HG03571 (cell line): Measurements from ENCODE around the gene CERS6.
"Not testable (repeated sequence)": the region's sequence is repeated elsewhere in the genome, so short reads cannot be mapped to it uniquely, and the experiment has no call there.

Experiments
- ATAC-seq: cut with Tn5 transposase; IDR thresholded peaks from one replicate; pipeline ENCODE4 v1.9.1; 2021; ENCODE audit not compliant: unreplicated experiment

CERS6 gene

DNA sequence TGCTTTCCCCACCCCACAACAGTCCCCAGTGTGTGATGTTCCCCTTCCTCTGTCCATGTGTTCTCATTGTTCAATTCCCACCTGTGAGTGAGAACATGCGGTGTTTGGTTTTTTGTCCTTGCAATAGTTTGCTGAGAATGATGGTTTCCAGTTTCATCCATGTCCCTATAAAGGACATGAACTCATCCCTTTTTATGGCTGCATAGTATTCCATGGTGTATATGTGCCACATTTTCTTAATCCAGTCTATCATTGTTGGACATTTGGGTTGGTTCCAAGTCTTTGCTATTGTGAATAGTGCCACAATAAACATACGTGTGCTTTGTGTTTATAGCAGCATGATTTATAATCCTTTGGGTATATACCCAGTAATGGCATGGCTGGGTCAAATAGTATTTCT lies 335.1 kb downstream of the CERS6 start:
- ATAC-seq: not testable (repeated sequence)

GRCh38 chr2:168793596-168793995 lies 337.5 kb downstream of the CERS6 start:
- no peak for ATAC-seq

- ATAC-seq: no peak
Observed at GRCh38 chr2:168794968-168795367, 338.9 kb downstream of the CERS6 start.

GRCh38 chr2:168796090-168796577 lies 340.1 kb downstream of the CERS6 start:
- ATAC-seq: no peak

DNA sequence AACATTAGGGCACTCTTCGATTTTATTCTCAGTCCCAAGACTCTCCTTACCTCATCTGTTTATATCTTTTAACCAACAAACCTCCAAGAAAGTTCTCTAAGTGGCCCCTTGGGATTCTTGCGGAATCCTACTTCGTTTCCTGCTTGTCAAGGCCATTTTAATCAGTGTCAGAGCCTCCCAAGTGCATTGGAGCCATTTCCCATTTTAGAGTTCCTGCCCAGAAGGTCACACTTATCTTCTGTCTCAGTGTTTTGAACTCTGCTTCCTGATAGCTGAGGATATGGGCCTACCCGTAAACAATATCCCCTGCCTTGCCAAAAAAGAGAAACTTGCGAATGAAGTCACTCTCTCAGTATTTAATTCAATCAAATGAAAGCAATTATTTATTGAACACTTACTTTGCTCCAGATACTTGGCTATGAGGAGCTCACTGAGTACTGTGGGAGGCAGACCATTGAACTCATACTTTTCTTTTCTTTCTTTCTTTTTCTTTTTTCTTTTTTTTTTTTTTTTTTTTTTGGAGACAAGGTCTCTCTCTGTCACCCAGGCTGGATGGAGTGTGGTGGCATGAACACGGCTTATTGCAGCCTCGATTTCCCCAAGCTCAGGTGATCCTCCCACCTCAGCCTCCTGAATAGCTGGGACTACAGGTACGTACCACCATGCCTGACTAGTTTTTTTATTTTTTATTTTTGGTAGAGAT lies 340.7 kb downstream of the CERS6 start:
- ATAC-seq: no peak

DNA sequence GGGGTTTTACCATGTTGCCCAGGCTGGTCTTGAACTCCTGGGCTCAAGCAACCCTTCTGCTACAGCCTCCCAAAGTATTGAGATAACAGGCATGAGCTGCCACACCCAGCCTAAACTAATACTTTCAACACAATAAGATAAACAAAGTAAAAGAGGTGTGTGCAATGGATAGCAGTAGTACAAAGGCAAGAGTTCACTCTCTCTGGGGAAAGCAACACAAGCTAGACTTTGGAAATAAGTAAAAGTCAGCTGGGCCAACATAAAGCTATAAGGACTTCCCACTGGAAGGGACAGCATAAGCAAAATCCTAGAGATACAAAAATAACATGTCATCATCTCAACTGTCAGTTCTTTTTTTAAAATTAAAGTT lies 341.2 kb downstream of the CERS6 start:
- no peak for ATAC-seq

- no peak for ATAC-seq
Observed at GRCh38 chr2:168798076-168798887, 342.2 kb downstream of the CERS6 start.

DNA sequence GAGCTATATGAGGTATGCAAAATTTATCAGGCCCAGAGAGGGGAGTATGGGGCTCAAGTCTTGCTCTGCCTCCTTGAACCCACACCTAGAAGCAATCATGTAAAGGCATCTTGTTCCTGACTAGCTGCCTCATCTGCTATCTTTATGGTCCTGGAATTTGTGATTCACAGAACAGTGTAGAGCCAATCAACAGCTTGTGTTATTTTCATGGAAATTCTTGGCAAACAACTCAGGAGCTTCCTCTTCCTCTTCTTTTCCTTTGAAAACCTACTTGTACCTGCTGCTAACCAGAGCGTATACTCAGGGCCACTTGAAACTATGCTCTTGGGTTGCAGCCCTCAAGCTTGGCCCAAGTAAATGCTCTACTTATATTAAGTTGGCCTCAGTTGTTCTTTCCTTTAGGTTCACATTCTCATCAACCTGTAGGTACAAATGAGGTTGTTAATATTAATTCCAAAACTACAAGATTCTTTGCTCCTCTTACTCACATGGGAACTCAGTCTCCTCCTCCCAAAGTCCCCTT lies 342.9 kb downstream of the CERS6 start:
- ATAC-seq: no peak

GRCh38 chr2:168801471-168801870 lies 345.4 kb downstream of the CERS6 start:
- no peak for ATAC-seq

- ATAC-seq: no peak
Observed at GRCh38 chr2:168801961-168802858, 346.1 kb downstream of the CERS6 start, which contains the start of gene NOSTRIN. TSS of gene NOSTRIN (plus strand) at chr2:168802637. CDS start at chr2:168802647, 10 bp downstream.

- ATAC-seq: no peak
Observed at GRCh38 chr2:168802859-168803725, 347.0 kb downstream of the CERS6 start.

GRCh38 chr2:168804214-168804613 lies 348.1 kb downstream of the CERS6 start:
- no peak for ATAC-seq

- ATAC-seq: no peak
Observed at GRCh38 chr2:168805615-168806014, 349.5 kb downstream of the CERS6 start.

GRCh38 chr2:168809537-168809936 lies 353.5 kb downstream of the CERS6 start:
- no peak for ATAC-seq

- ATAC-seq: no peak
Observed at GRCh38 chr2:168810235-168810634, 354.2 kb downstream of the CERS6 start.

DNA sequence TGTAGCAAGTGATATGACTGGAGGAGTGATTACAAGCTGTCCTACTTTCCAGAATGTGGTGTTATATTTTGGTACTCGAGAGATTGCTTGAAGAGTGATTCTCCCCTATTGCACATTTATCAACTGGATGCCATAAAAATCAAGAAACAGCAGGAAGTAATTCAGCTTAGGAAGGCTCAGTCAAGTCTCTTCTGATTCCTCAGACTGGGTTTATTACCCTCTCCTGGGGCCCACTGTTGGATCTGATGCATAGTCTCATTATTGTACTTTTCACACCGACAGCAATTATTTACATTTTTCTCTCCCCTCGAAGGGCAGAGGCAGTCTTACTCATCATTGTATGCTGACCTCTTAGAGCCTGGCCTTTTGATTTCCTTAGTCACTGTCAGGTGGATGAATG lies 355.6 kb downstream of the CERS6 start:
- ATAC-seq: no peak

DNA sequence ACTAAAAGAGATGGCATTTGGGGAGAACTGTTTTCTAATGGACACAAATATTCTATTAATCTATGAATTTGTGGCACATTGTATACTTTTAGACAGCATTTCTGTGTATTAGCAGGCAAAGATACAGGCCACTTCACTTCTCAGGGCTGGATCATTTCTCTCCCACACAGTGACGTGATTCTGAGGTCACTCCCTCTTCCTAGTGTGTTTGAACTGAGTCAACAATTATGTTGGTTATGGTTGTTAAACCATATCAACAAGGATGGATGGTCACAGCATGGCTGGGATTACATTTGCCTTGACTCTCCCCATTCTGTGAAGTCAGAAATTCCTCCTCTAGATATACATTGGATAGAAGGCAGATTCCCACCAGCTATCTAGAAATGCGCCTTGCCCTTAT lies 358.0 kb downstream of the CERS6 start:
- no peak for ATAC-seq

DNA sequence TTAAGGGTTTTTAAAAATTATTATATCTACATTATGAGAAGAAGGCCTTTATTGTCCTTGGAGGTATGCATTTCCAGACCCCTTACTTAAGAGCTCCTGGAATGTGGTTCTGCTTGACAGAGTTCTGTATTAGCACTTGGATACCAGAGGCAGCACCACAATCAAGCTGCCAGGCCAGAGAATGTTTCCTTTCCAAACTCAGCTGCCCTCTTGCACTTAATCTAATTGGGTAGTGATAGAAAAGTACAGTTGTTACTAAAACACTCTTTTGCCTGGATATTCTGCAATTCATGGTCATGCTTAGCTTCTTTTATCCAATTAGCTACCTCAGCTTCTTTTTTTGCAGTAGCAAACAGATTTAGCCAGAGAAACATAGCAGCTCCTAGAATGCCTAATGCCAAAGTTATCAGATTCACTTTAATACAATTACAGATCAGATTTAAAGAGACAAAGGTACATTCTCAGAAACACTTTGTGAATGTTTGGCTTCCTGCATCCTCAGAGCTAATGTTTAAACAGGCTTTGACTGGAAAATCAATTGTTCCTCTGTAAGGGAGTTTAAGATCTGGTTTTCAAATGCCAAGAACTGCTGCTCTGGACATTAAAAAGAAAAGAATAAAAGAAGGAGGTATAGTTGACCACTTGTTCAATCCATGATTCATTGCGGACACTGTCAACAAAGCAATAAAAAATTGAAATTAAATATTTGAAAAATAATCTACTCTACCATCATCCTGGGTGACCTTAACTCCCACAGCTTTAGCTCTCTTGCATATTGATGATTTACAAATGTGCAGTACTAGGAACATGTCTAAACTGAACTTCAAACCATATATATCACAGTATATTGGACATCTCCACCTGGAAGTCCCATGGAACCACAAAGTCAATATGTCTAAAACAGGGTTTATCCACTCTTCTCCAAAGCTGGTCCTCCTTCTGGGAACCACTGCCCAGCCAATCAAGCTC lies 359.2 kb downstream of the CERS6 start:
- ATAC-seq: no peak

DNA sequence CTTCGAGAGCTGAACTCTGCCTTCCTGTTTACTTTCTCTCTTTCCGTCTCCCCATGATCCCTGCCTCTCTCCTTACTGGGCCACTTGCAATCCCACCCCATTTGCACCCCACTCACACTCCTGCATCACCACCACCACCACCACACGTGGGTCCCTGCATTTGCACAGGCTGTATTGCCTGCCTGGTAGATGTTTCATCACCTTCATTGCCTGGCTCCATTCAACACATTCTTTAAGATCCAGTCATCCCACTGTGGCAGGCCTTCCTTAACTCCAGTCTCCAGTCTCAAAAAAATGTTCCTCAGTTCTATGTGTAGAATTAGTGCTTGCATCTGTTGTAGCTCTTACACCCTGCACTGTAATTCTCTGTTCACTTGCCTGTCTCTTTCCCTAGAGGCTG lies 360.3 kb downstream of the CERS6 start:
- no peak for ATAC-seq
